Measurements from ENCODE around the gene MVB12B. TPM values are rescaled to one million over a fixed set of nuclear protein-coding genes. Genes with fewer than 3 reads are reported as not detected.

MVB12B gene
- total RNA-seq, 1 experiment from 2014 or later, result 10.9 TPM

- no peak for TF ChIP-seq ZBTB33 (IDR thresholded peaks at IDR 0.05; ENCODE audit: extremely low read depth, insufficient replicate concordance, low read length)
- TF ChIP-seq JUND (IDR thresholded peaks at IDR 0.05), result no peak
- no peak for TF ChIP-seq POLR2A (IDR thresholded peaks at IDR 0.05; ENCODE audit: borderline replicate concordance, extremely low read depth, insufficient read depth, insufficient read length)
- TF ChIP-seq FOSL1 (IDR thresholded peaks at IDR 0.05; ENCODE audit: low read depth), result no peak
- TF ChIP-seq MAX (IDR thresholded peaks at IDR 0.05), result no peak
- TF ChIP-seq SRF (IDR thresholded peaks at IDR 0.05; ENCODE audit: low read depth), result no peak
- TF ChIP-seq ATF3 (IDR thresholded peaks at IDR 0.05), result no peak
- TF ChIP-seq TCF7L2 (IDR thresholded peaks at IDR 0.05; ENCODE audit: borderline replicate concordance, extremely low read depth, insufficient read depth, insufficient read length), result no peak
- no peak for TF ChIP-seq RAD21 (IDR thresholded peaks at IDR 0.05; ENCODE audit: low read depth)
- no peak for TF ChIP-seq EZH2 (IDR thresholded peaks at IDR 0.05)
- TF ChIP-seq ZNF274 (IDR thresholded peaks at IDR 0.05; ENCODE audit: low read depth, low read length), result no peak
- TF ChIP-seq CBX3 (IDR thresholded peaks at IDR 0.05; ENCODE audit: low read depth), result no peak
- TF ChIP-seq ZFX (IDR thresholded peaks at IDR 0.05), result no peak
- TF ChIP-seq ELF1 (IDR thresholded peaks at IDR 0.05; ENCODE audit: borderline replicate concordance, low read depth), result no peak
- TF ChIP-seq EZH2phosphoT487 (IDR thresholded peaks at IDR 0.05; ENCODE audit: borderline replicate concordance), result no peak
- no peak for TF ChIP-seq YY1 (IDR thresholded peaks at IDR 0.05; ENCODE audit: extremely low read depth, insufficient replicate concordance, low read depth, low read length)
- intact Hi-C loops (cut with micrococcal nuclease), result no loop called here
- no peak for ATAC-seq
- no peaks in the 10 kb centered on the region for H3K36me3 ChIP-seq (ENCODE audit: control insufficient read depth in 1 of 2, insufficient read depth in 2 of 2, low read length in 2 of 2)
- H4K20me1 ChIP-seq (ENCODE audit: insufficient read depth), result no peaks in the 10 kb centered on the region
- DNase-seq (ENCODE audit: low read depth, low spot score), result no peak
- H2AFZ ChIP-seq (ENCODE audit: low read depth, low read length, poor library complexity, severe bottlenecking), result no peak overlapping the region
- H3K79me2 ChIP-seq (ENCODE audit: insufficient read depth, low read length), result no peaks in the 10 kb centered on the region
- CTCF ChIA-PET, result no interaction called here
- H3K9me2 ChIP-seq (ENCODE audit: insufficient read depth), result no peaks in the 10 kb centered on the region
- RAD21 ChIA-PET (ENCODE audit: low non-redundant PET in 1 of 2, low total read pairs in 2 of 2, uncharacterized antibody in 2 of 2, unreplicated experiment in 2 of 2), result no interaction called here
- H3K9ac ChIP-seq (ENCODE audit: low read length), result no peak overlapping the region
- peaks cover 0 to 6% of the 10 kb centered on the region in 2 experiments; a peak in 1 of 4 replicates for H3K4me1 ChIP-seq (ENCODE audit: control insufficient read depth in 1 of 2, insufficient read depth in 2 of 2, low read length in 2 of 2)
- no peaks in the 10 kb centered on the region for H3K9me3 ChIP-seq (ENCODE audit: control insufficient read depth in 1 of 2, insufficient read depth in 1 of 2, low read depth in 1 of 2, low read length in 2 of 2)
- no peak overlapping the region for H3K4me3 ChIP-seq (replicated peaks in 1 of 2; ENCODE audit: low read depth in 1 of 2, low read length in 2 of 2)
- no peak overlapping the region for H3K27ac ChIP-seq (ENCODE audit: low read depth, low read length)
- no peaks in the 10 kb centered on the region for H3K27me3 ChIP-seq (ENCODE audit: insufficient read depth, low read length)
- POLR2A ChIA-PET, result no interaction called here
- H3K4me2 ChIP-seq (ENCODE audit: low read length), result no peak overlapping the region
- no TSS peak for BruUV-seq (replicated peaks)
These were observed 132.9 kb downstream of the MVB12B start for GRCh38 chr9:126459546-126459945.

Measured in HCT116 (cell line).